PC-3 (cell line): ENCODE measurements around the gene SLC6A15. TPM values are rescaled to one million over a fixed set of nuclear protein-coding genes. Genes with fewer than 3 reads are reported as not detected.

ENCODE experiments used
- ATAC-seq: fragments of 200-7000 bp; cut with Tn5 transposase; 2 replicates; pipeline ENCODE4 v1.9.1; 2020; ENCODE audit warnings: mild to moderate bottlenecking, moderate library complexity
- BruUV-seq: library from RNA; stranded (reverse); fragments of 400-500 nt; replicated peaks from 2 replicates; lab custom pipeline; 2021; lab: Mats Ljungman, UMichigan
- CTCF ChIA-PET: fragments of 300-600 bp; sonication (Branson Sonifier 250); formaldehyde crosslinking; loops from one replicate; lab custom pipeline; 2022; ENCODE audit warnings: antibody characterized with exemption; lab: Charles Lee
- POLR2A ChIA-PET: fragments of 300-600 bp; sonication (Branson Sonifier 250); formaldehyde crosslinking; loops from one replicate; lab custom pipeline; 2022; ENCODE audit warnings: antibody characterized with exemption; ENCODE audit not compliant: unreplicated experiment; lab: Charles Lee
- DNase-seq: peaks from one replicate; pipeline ENCODE4 v3.0.0-alpha.2; 2015
- H2AFZ ChIP-seq: fragments of 300-600 bp; sonication (generic); 2 replicates; pipeline ENCODE4 v1.6.0; 2016; ENCODE audit warnings: antibody characterized with exemption, low read length
- H3F3A ChIP-seq: fragments of 300-600 bp; sonication (generic); one replicate; pipeline ENCODE4 v1.6.0; 2017; ENCODE audit warnings: antibody characterized with exemption, low read length, control low read depth, mild to moderate bottlenecking; ENCODE audit not compliant: unreplicated experiment
- H3K27ac ChIP-seq: fragments of 300-600 bp; sonication (generic); 2 replicates; pipeline ENCODE4 v1.5.1; 2016; ENCODE audit warnings: mild to moderate bottlenecking, low read length
- H3K27me3 ChIP-seq: fragments of 300-600 bp; sonication (generic); 2 replicates; pipeline ENCODE4 v1.6.1; 2016; ENCODE audit warnings: low read length, mixed read lengths
- H3K36me3 ChIP-seq: fragments of 300-600 bp; sonication (generic); 2 replicates; pipeline ENCODE4 v1.6.1; 2016; ENCODE audit warnings: low read depth, mixed run types, low read length, mixed read lengths
- H3K4me1 ChIP-seq: fragments of 300-600 bp; sonication (generic); 2 replicates; pipeline ENCODE4 v1.5.1; 2016; ENCODE audit warnings: low read length; ENCODE audit not compliant: insufficient read depth
- H3K4me2 ChIP-seq: fragments of 300-600 bp; sonication (generic); 2 replicates; pipeline ENCODE4 v1.6.0; 2016; ENCODE audit warnings: low read length
- H3K4me3 ChIP-seq: fragments of 300-600 bp; sonication (generic); 2 replicates; pipeline ENCODE4 v1.5.1; 2016; ENCODE audit warnings: mild to moderate bottlenecking, low read length, mixed read lengths
- H3K79me2 ChIP-seq: fragments of 300-600 bp; sonication (generic); 2 replicates; pipeline ENCODE4 v1.6.1; 2017; ENCODE audit warnings: low read length, mixed read lengths
- H3K9ac ChIP-seq: fragments of 300-600 bp; sonication (generic); 2 replicates; pipeline ENCODE4 v1.6.0; 2016; ENCODE audit warnings: mild to moderate bottlenecking, low read length
- H3K9me2 ChIP-seq: fragments of 300-600 bp; sonication (generic); replicated peaks from 2 replicates; pipeline ENCODE4 v1.6.1; 2016; ENCODE audit warnings: mixed run types, low read length, mixed read lengths
- H3K9me3 ChIP-seq: fragments of 300-600 bp; sonication (generic); 2 replicates; pipeline ENCODE4 v1.6.1; 2016; ENCODE audit warnings: low read length, mixed read lengths
- H4K20me1 ChIP-seq: fragments of 300-600 bp; sonication (generic); 2 replicates; pipeline ENCODE4 v1.6.1; 2016; ENCODE audit warnings: low read length, mixed read lengths
- CTCF ChIP-seq: fragments of 300-600 bp; sonication (generic); conservative IDR thresholded peaks from 2 replicates; pipeline ENCODE4 v1.5.1; 2017; ENCODE audit warnings: antibody characterized with exemption, low read depth, mild to moderate bottlenecking, low read length
- EZH2 ChIP-seq: fragments of 300-600 bp; sonication (generic); IDR thresholded peaks from one replicate; pipeline ENCODE4 v1.6.1; 2017; ENCODE audit warnings: antibody characterized with exemption, mild to moderate bottlenecking, low read length; ENCODE audit not compliant: unreplicated experiment
- EZH2phosphoT487 ChIP-seq: fragments of 300-600 bp; sonication (generic); IDR thresholded peaks from 2 replicates; pipeline ENCODE4 v1.6.1; 2018; ENCODE audit warnings: mild to moderate bottlenecking, antibody characterized with exemption, low read length, borderline replicate concordance
- intact Hi-C: fragments of 100-400 bp; cut with micrococcal nuclease; formaldehyde crosslinking; loops from 2 replicates; pipeline ENCODE4 v1.9.0; 2023
- total RNA-seq: library from RNA; depleted of rRNA; stranded (reverse); fragments of >200 nt; gene quantifications from 2 replicates; pipeline ENCODE4 v1.2.3, GENCODE V29; 2014

Gene SLC6A15
- total RNA-seq, 1 experiment from 2014 or later = not detected

- Histone ChIP-seq H3K4me1 (no peaks in the 10 kb centered on the region), H3K9me2 (no peaks in the 10 kb centered on the region), H3F3A (no peaks in the 10 kb centered on the region), H3K27ac (no peak overlapping the region), H3K9me3 (no peaks in the 10 kb centered on the region), H3K4me3 (no peak overlapping the region), H3K36me3 (no peaks in the 10 kb centered on the region), H3K79me2 (no peaks in the 10 kb centered on the region), H3K4me2 (no peak overlapping the region), H2AFZ (no peak overlapping the region), H3K27me3 (no peaks in the 10 kb centered on the region), H4K20me1 (no peaks in the 10 kb centered on the region), H3K9ac (no peak overlapping the region)
- CTCF ChIA-PET = interaction anchor here (1.2 kb wide), 1 partner anchor 206 kb away, joined by 4 read pairs; no protein-coding TSS in a partner anchor
- TF ChIP-seq CTCF = no peak
- TF ChIP-seq EZH2phosphoT487 = no peak
- no peak for TF ChIP-seq EZH2
- DNase-seq (no peak), ATAC-seq (no peak)
- intact Hi-C loops = loop anchor here (2.0 to 5.0 kb wide), 3 partner anchors 221 to 446 kb away; no protein-coding TSS in a partner anchor
- no TSS peak for BruUV-seq
- POLR2A ChIA-PET = interaction anchor here (0.6 kb wide), 1 partner anchor 219 kb away, joined by 4 read pairs; no protein-coding TSS in a partner anchor
Observed at GRCh38 chr12:84843593-84844144, 68.9 kb downstream of the SLC6A15 start.

GRCh38 chr12:84842406-84843013 is 70.1 kb downstream of the SLC6A15 start:
- Histone ChIP-seq H3K4me3 (no peak overlapping the region), H3K79me2 (no peaks in the 10 kb centered on the region), H3K9me2 (no peaks in the 10 kb centered on the region), H3K9me3 (no peaks in the 10 kb centered on the region), H3K4me2 (no peak overlapping the region), H3K27ac (no peak overlapping the region), H4K20me1 (no peaks in the 10 kb centered on the region), H3K36me3 (no peaks in the 10 kb centered on the region), H3K4me1 (no peaks in the 10 kb centered on the region), H3K9ac (no peak overlapping the region), H3F3A (no peaks in the 10 kb centered on the region), H2AFZ (no peak overlapping the region), H3K27me3 (no peaks in the 10 kb centered on the region)
- ATAC-seq (0 out of 2 replicates have a peak, but pooled peaks have one; percentile 35), DNase-seq (peak; percentile 79)
- no TSS peak for BruUV-seq
- POLR2A ChIA-PET = no interaction called here
- TF ChIP-seq CTCF (peak; percentile 82), EZH2 (no peak), EZH2phosphoT487 (no peak)
- CTCF ChIA-PET = interaction anchor here (1.2 kb wide), 1 partner anchor 204 kb away, joined by 4 read pairs; no protein-coding TSS in a partner anchor
- intact Hi-C loops = loop anchor here (1.0 to 5.0 kb wide), 6 partner anchors 95 to 1838 kb away; no protein-coding TSS in a partner anchor

GRCh38 chr12:84841591-84841990 is 71.0 kb downstream of the SLC6A15 start:
- intact Hi-C loops = loop anchor here (5.0 kb wide), 2 partner anchors 334 to 444 kb away; no protein-coding TSS in a partner anchor
- H3F3A ChIP-seq = no peaks in the 10 kb centered on the region
- H2AFZ ChIP-seq = no peak overlapping the region
- H3K9ac ChIP-seq = no peak overlapping the region
- ATAC-seq = no peak
- no peaks in the 10 kb centered on the region for H3K4me1 ChIP-seq
- H3K27ac ChIP-seq = no peak overlapping the region
- no peaks in the 10 kb centered on the region for H3K27me3 ChIP-seq
- TF ChIP-seq EZH2 (no peak), CTCF (no peak), EZH2phosphoT487 (no peak)
- CTCF ChIA-PET = no interaction called here
- DNase-seq = no peak
- H3K79me2 ChIP-seq = no peaks in the 10 kb centered on the region
- POLR2A ChIA-PET = no interaction called here
- H4K20me1 ChIP-seq = no peaks in the 10 kb centered on the region
- H3K4me2 ChIP-seq = no peak overlapping the region
- H3K4me3 ChIP-seq = no peak overlapping the region
- H3K9me2 ChIP-seq = no peaks in the 10 kb centered on the region
- BruUV-seq = no TSS peak
- H3K9me3 ChIP-seq = no peaks in the 10 kb centered on the region
- H3K36me3 ChIP-seq = no peaks in the 10 kb centered on the region
